Gastroesophageal sphincter (tissue), 4 donors: ENCODE data around the gene KLRC2. TPM values are rescaled to one million over a fixed set of nuclear protein-coding genes. Genes with fewer than 3 reads are reported as not detected.

Experiments used
- ATAC-seq: fragments of 150-250 bp; one replicate; pipeline ENCODE4 v1.9.1; 2016; ENCODE audit warnings: mild to moderate bottlenecking, moderate library complexity
- H3K27ac ChIP-seq, 4 donors: fragments of 200-600 bp; sonication (generic) in 3 of 4; 1 replicate in 3 of 4; 2 replicates in 1 of 4; pipeline ENCODE4 v1.5.1; 2016 to 2019
- H3K27me3 ChIP-seq: fragments of 200-600 bp; sonication (generic); one replicate; pipeline ENCODE4 v1.5.1; 2019
- H3K36me3 ChIP-seq, 2 donors: fragments of 200-600 bp; sonication (generic); one replicate each; pipeline ENCODE4 v1.5.1; 2019; ENCODE audit warnings: control low read depth in 1 of 2
- H3K4me1 ChIP-seq, 3 donors: fragments of 200-600 bp; sonication (generic); 1 replicate in 2 of 3; 2 replicates in 1 of 3; pipeline ENCODE4 v1.5.1; 2016 to 2019; ENCODE audit warnings: control low read depth in 2 of 3
- H3K4me3 ChIP-seq, 2 donors: fragments of 200-600 bp; sonication (generic); one replicate each; pipeline ENCODE4 v1.5.1; 2019; ENCODE audit warnings: mild to moderate bottlenecking in 1 of 2, moderate library complexity in 1 of 2
- H3K9me3 ChIP-seq, 3 donors: fragments of 200-600 bp; sonication (generic); one replicate each; pipeline ENCODE4 v1.5.1; 2017 to 2019; ENCODE audit warnings: control low read depth in 2 of 3
- CTCF ChIP-seq, 4 experiments: fragments of 200-600 bp in 2 of 4; fragments of 450-650 bp in 2 of 4; sonication (generic) in 1 of 4; IDR thresholded peaks; one replicate each; pipeline ENCODE4 v1.5.1; 2017 to 2019; ENCODE audit warnings: antibody characterized with exemption in 4 of 4, mild to moderate bottlenecking in 2 of 4, moderate library complexity in 2 of 4
- EP300 ChIP-seq: sonication (generic); formaldehyde crosslinking; IDR thresholded peaks from one replicate; pipeline ENCODE4 v1.6.1; 2017; ENCODE audit warnings: antibody characterized with exemption, mild to moderate bottlenecking
- POLR2A ChIP-seq, 2 donors: fragments of 450-650 bp; IDR thresholded peaks; one replicate each; pipeline ENCODE4 v1.6.1; 2017; ENCODE audit warnings: antibody characterized with exemption in 2 of 2, mild to moderate bottlenecking in 2 of 2, moderate library complexity in 1 of 2
- POLR2AphosphoS5 ChIP-seq: sonication (generic); formaldehyde crosslinking; IDR thresholded peaks from one replicate; pipeline ENCODE4 v1.6.1; 2017; ENCODE audit warnings: antibody characterized with exemption
- WGBS, 2 donors: methylation state at CpG; one replicate each; pipeline ENCODE4 v1.1.5; 2018; ENCODE audit warnings: low coverage in 1 of 2; 5-methylcytosine and 5-hydroxymethylcytosine counted together
- total RNA-seq, 4 donors: library from RNA; depleted of rRNA; stranded (reverse); fragments of >200 nt; gene quantifications; one replicate each; pipeline ENCODE4 v1.1.0, GENCODE V29; 2016

Gene KLRC2
- total RNA-seq, 4 donors from 2014 or later, result 0.40 TPM; not detected in 3

GRCh38 chr12:10381928-10382628 is 53.7 kb downstream of the KLRC2 start:
- no peak for ATAC-seq
- 94 to 97% methylated on average over 3 of the region's 4 CpGs for WGBS, 2 donors
- H3K9me3 ChIP-seq, result peaks cover 0 to 3% (median 0%) of the 10 kb centered on the region in 3 donors
- no peaks in the 10 kb centered on the region for H3K4me1 ChIP-seq
- H3K4me3 ChIP-seq, result no peak overlapping the region
- no peak overlapping the region for H3K27ac ChIP-seq
- H3K27me3 ChIP-seq, result no peaks in the 10 kb centered on the region
- TF ChIP-seq EP300, result no peak
- no peak for TF ChIP-seq POLR2A (IDR thresholded peaks at IDR 0.05)
- no peak for TF ChIP-seq CTCF (IDR thresholded peaks at IDR 0.05)
- no peak for TF ChIP-seq POLR2AphosphoS5
- H3K36me3 ChIP-seq, result no peaks in the 10 kb centered on the region

Other genes starting within 250 kb of the KLRC2 start
- gene GABARAPL1, start 223.1 kb downstream of the KLRC2 start, total RNA-seq, result 100 to 1,000 TPM; 122 to 269 (median 193) TPM
- under 1 TPM; 0.37 to 0.94 (median 0.70) TPM for gene KLRD1, start 128.1 kb downstream of the KLRC2 start, total RNA-seq
- gene KLRK1, start 46.0 kb downstream of the KLRC2 start, total RNA-seq, result 1 to 10 TPM in 2 of 4 donors, under 1 TPM in 2; 0.57 to 2.0 (median 0.97) TPM
- 1 to 10 TPM in 1 of 4 donors, not detected in 3; 2.3 TPM for gene KLRC4, start 26.3 kb downstream of the KLRC2 start, total RNA-seq
- gene KLRC3, start 15.4 kb downstream of the KLRC2 start, total RNA-seq, result not detected
- gene KLRC1, start 17.4 kb upstream of the KLRC2 start, total RNA-seq, result 1 to 10 TPM in 1 of 4 donors, under 1 TPM in 1, not detected in 2; 0.62 to 1.1 TPM
- gene EIF2S3B, start 69.9 kb upstream of the KLRC2 start, total RNA-seq, result under 1 TPM; 0.40 to 0.87 (median 0.81) TPM
- 10 to 100 TPM; 10.2 to 29.7 (median 11.8) TPM for gene MAGOHB, start 177.6 kb upstream of the KLRC2 start, total RNA-seq
- gene STYK1, start 238.0 kb upstream of the KLRC2 start, total RNA-seq, result under 1 TPM in 3 of 4 donors, not detected in 1; 0.40 to 0.77 (median 0.62) TPM